CD8-positive, alpha-beta memory T cell (primary cell): Measurements from ENCODE around the gene SMARCC1. TPM values are rescaled to one million over a fixed set of nuclear protein-coding genes. Genes with fewer than 3 reads are reported as not detected.
A peak's percentile ranks its signal among the peaks of the same experiment; 100 is the strongest.

Source experiments
- CTCF ChIA-PET: fragments of 350-600 bp; sonication (Branson Sonifier 250); formaldehyde crosslinking; loops from one replicate; lab custom pipeline; 2021; ENCODE audit warnings: antibody characterized with exemption; lab: Charles Lee
- POLR2A ChIA-PET: fragments of 350-600 bp; sonication (Branson Sonifier 250); formaldehyde crosslinking; loops from one replicate; lab custom pipeline; 2021; ENCODE audit warnings: antibody characterized with exemption; lab: Charles Lee
- DNase-seq, 5 donors: peaks; one replicate each; pipeline versions ENCODE4 v3.0.0 to v3.0.0-alpha.2; 2020 to 2022; ENCODE audit warnings: mixed read lengths in 1 of 5
- H3K27ac ChIP-seq: one replicate; pipeline ENCODE4 v1.7.0; 2013; ENCODE audit warnings: low read depth, mild to moderate bottlenecking, low read length, moderate library complexity
- H3K27me3 ChIP-seq: 2 replicates; pipeline ENCODE4 v1.7.0; 2013; ENCODE audit warnings: low read length, mild to moderate bottlenecking; ENCODE audit not compliant: insufficient read depth, poor library complexity, severe bottlenecking
- H3K36me3 ChIP-seq: 2 replicates; pipeline ENCODE4 v1.7.0; 2013; ENCODE audit warnings: mild to moderate bottlenecking, low read length, moderate library complexity; ENCODE audit not compliant: insufficient read depth
- H3K4me1 ChIP-seq: 2 replicates; pipeline ENCODE4 v1.7.0; 2013; ENCODE audit warnings: mild to moderate bottlenecking, low read length, moderate library complexity; ENCODE audit not compliant: insufficient read depth
- H3K4me3 ChIP-seq: 2 replicates; pipeline ENCODE4 v1.7.0; 2013; ENCODE audit warnings: mild to moderate bottlenecking, low read length
- H3K9me3 ChIP-seq: 2 replicates; pipeline ENCODE4 v1.7.0; 2013; ENCODE audit warnings: mild to moderate bottlenecking, low read length
- H3K27ac Mint-ChIP-seq, 8 donors: one replicate each; pipeline ENCODE4 v1.8.0; 2020 to 2021; ENCODE audit warnings: mixed read lengths in 8 of 8, mild to moderate bottlenecking in 6 of 8, inconsistent platforms in 3 of 8, moderate library complexity in 3 of 8
- H3K27me3 Mint-ChIP-seq, 2 donors: one replicate each; pipeline ENCODE4 v1.8.0; 2020 to 2021; ENCODE audit warnings: mixed read lengths in 2 of 2, mild to moderate bottlenecking in 1 of 2, moderate library complexity in 1 of 2
- H3K36me3 Mint-ChIP-seq, 3 donors: one replicate each; pipeline ENCODE4 v1.8.0; 2020 to 2021; ENCODE audit warnings: mixed read lengths in 3 of 3, inconsistent platforms in 1 of 3, mild to moderate bottlenecking in 1 of 3
- H3K4me1 Mint-ChIP-seq, 3 donors: one replicate each; pipeline ENCODE4 v1.8.0; 2020 to 2021; ENCODE audit warnings: mixed read lengths in 3 of 3, inconsistent platforms in 1 of 3, mild to moderate bottlenecking in 1 of 3
- H3K4me3 Mint-ChIP-seq, 7 donors: one replicate each; pipeline ENCODE4 v1.8.0; 2020 to 2021; ENCODE audit warnings: mixed read lengths in 7 of 7, mild to moderate bottlenecking in 6 of 7, moderate library complexity in 4 of 7, inconsistent platforms in 2 of 7
- H3K9me3 Mint-ChIP-seq, 5 donors: one replicate each; pipeline ENCODE4 v1.8.0; 2020 to 2022; ENCODE audit warnings: mixed read lengths in 5 of 5, mild to moderate bottlenecking in 3 of 5, moderate library complexity in 2 of 5, inconsistent platforms in 1 of 5
- polyA plus RNA-seq: library from polyadenylated mRNA; unstranded; fragments of 300-500 nt; fragmentation: Illumina TruSeq; gene quantifications from one replicate; pipeline ENCODE4 v1.2.3, GENCODE V29; 2021
- total RNA-seq, 2 experiments: library from RNA; stranded (reverse); gene quantifications; one replicate each; pipeline ENCODE4 v1.2.3, GENCODE V29; 2021

Gene SMARCC1
- total and polyA plus RNA-seq, 3 experiments from 2014 or later, result 54.6 to 107 (median 100) TPM

GRCh38 chr3:47782446-47783308 lies 984 bp upstream of the SMARCC1 start:
- CTCF ChIA-PET, result no interaction called here
- Histone ChIP-seq H3K27ac (peak overlapping the region; percentile 90), H3K4me1 (peaks cover 35% of the 10 kb centered on the region), H3K4me3 (peak overlapping the region; percentile 64), H3K36me3 (no peaks in the 10 kb centered on the region), H3K27me3 (no peaks in the 10 kb centered on the region), H3K9me3 (no peaks in the 10 kb centered on the region)
- H3K4me1 Mint-ChIP-seq, result peaks cover 26 to 35% (median 32%) of the 10 kb centered on the region in 3 donors
- DNase-seq, result no peak
- peaks cover 0 to 12% (median 0%) of the 10 kb centered on the region in 3 donors for H3K36me3 Mint-ChIP-seq
- POLR2A ChIA-PET, result no interaction called here
- no peaks in the 10 kb centered on the region for H3K9me3 Mint-ChIP-seq
- no peaks in the 10 kb centered on the region for H3K27me3 Mint-ChIP-seq
- H3K27ac Mint-ChIP-seq, result peak overlapping the region; percentile 93 to 99 (median 97)
- H3K4me3 Mint-ChIP-seq, result peak overlapping the region; percentile 87 to 96 (median 93)

- Histone ChIP-seq H3K4me1 (peaks cover 40% of the 10 kb centered on the region), H3K27me3 (no peaks in the 10 kb centered on the region), H3K27ac (peak overlapping the region; percentile 90), H3K36me3 (no peaks in the 10 kb centered on the region), H3K9me3 (no peaks in the 10 kb centered on the region), H3K4me3 (peak overlapping the region; percentile 64)
- no peaks in the 10 kb centered on the region for H3K9me3 Mint-ChIP-seq
- H3K36me3 Mint-ChIP-seq, result peaks cover 0 to 12% (median 0%) of the 10 kb centered on the region in 3 donors
- DNase-seq, result peak; percentile 59 to 74 (median 66)
- H3K27ac Mint-ChIP-seq, result peak overlapping the region; percentile 86 to 96 (median 93)
- H3K4me3 Mint-ChIP-seq, result peak overlapping the region; percentile 91 to 97 (median 95)
- ChIA-PET CTCF (interaction anchor here (1.1 kb wide), 1 partner anchor 264 kb away, joined by 3 read pairs; no protein-coding TSS in a partner anchor), POLR2A (interaction anchor here (0.7 to 1.4 kb wide), 4 partner anchors 44 to 400 kb away, joined by 3 to 5 read pairs (median 4); partner anchors contain the start of genes ELP6 and PTPN23)
- no peaks in the 10 kb centered on the region for H3K27me3 Mint-ChIP-seq
- peaks cover 26 to 40% (median 32%) of the 10 kb centered on the region in 3 donors for H3K4me1 Mint-ChIP-seq
Measured at GRCh38 chr3:47780741-47781684, 680 bp downstream of the SMARCC1 start.

GRCh38 chr3:47778746-47779145 lies 2.9 kb downstream of the SMARCC1 start:
- Histone ChIP-seq H3K4me3 (no peak overlapping the region), H3K27me3 (no peaks in the 10 kb centered on the region), H3K4me1 (peaks cover 41% of the 10 kb centered on the region), H3K9me3 (no peaks in the 10 kb centered on the region), H3K36me3 (no peaks in the 10 kb centered on the region), H3K27ac (no peak overlapping the region)
- peaks cover 34 to 55% (median 40%) of the 10 kb centered on the region in 3 donors for H3K4me1 Mint-ChIP-seq
- H3K4me3 Mint-ChIP-seq, result no peak overlapping the region
- CTCF ChIA-PET, result no interaction called here
- DNase-seq, result no peak
- POLR2A ChIA-PET, result no interaction called here
- no peaks in the 10 kb centered on the region for H3K9me3 Mint-ChIP-seq
- H3K27ac Mint-ChIP-seq, result peak overlapping the region in 1 of 8 donors; percentile 33
- peaks cover 0 to 3% of the 10 kb centered on the region in 2 donors for H3K27me3 Mint-ChIP-seq
- H3K36me3 Mint-ChIP-seq, result peaks cover 0 to 18% (median 0%) of the 10 kb centered on the region in 3 donors

GRCh38 chr3:47772788-47773187 lies 8.9 kb downstream of the SMARCC1 start:
- peaks cover 0 to 3% of the 10 kb centered on the region in 2 donors for H3K27me3 Mint-ChIP-seq
- H3K27ac Mint-ChIP-seq, result peak overlapping the region in 1 of 8 donors; percentile 55
- no peak overlapping the region for H3K4me3 Mint-ChIP-seq
- Histone ChIP-seq H3K4me1 (peaks cover 6% of the 10 kb centered on the region), H3K36me3 (no peaks in the 10 kb centered on the region), H3K27me3 (no peaks in the 10 kb centered on the region), H3K27ac (no peak overlapping the region), H3K9me3 (no peaks in the 10 kb centered on the region), H3K4me3 (no peak overlapping the region)
- H3K36me3 Mint-ChIP-seq, result peaks cover 4 to 39% (median 8%) of the 10 kb centered on the region in 3 donors
- DNase-seq, result no peak
- peaks cover 17 to 43% (median 23%) of the 10 kb centered on the region in 3 donors for H3K4me1 Mint-ChIP-seq
- ChIA-PET CTCF (interaction anchor here (0.8 kb wide), 1 partner anchor 16 kb away, joined by 3 read pairs; no protein-coding TSS in a partner anchor), POLR2A (no interaction called here)
- no peaks in the 10 kb centered on the region for H3K9me3 Mint-ChIP-seq

DNA sequence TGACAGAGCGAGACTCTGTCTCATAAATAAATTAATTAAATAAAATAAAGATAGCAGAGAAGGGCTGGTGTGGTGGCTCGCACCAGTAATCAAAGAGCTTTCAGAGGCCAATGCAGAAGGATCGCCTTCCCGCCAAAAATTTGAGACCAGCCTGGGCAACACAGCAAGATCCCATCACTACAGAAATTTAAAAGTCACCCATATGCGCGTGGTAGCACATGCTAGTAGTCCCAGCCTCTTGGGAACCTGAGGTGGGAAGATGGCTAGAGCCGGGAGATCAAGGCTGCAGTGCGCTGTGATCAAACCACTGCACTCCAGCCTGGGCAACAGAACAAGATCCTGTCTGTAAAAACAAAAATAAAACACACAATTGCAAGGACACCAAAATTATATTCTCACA lies 9.6 kb downstream of the SMARCC1 start:
- Mint-ChIP-seq H3K27ac (no peak overlapping the region), H3K27me3 (peaks cover 0 to 3% of the 10 kb centered on the region in 2 donors), H3K4me1 (peaks cover 17 to 43% (median 23%) of the 10 kb centered on the region in 3 donors), H3K4me3 (no peak overlapping the region), H3K9me3 (no peaks in the 10 kb centered on the region), H3K36me3 (peaks cover 4 to 40% (median 8%) of the 10 kb centered on the region in 3 donors)
- no peak overlapping the region for H3K27ac ChIP-seq
- no peaks in the 10 kb centered on the region for H3K9me3 ChIP-seq
- H3K27me3 ChIP-seq, result no peaks in the 10 kb centered on the region
- DNase-seq, result no peak
- peaks cover 6% of the 10 kb centered on the region for H3K4me1 ChIP-seq
- no peaks in the 10 kb centered on the region for H3K36me3 ChIP-seq
- no peak overlapping the region for H3K4me3 ChIP-seq
- ChIA-PET CTCF (interaction anchor here (0.8 kb wide), 1 partner anchor 17 kb away, joined by 3 read pairs; no protein-coding TSS in a partner anchor), POLR2A (no interaction called here)

DNA sequence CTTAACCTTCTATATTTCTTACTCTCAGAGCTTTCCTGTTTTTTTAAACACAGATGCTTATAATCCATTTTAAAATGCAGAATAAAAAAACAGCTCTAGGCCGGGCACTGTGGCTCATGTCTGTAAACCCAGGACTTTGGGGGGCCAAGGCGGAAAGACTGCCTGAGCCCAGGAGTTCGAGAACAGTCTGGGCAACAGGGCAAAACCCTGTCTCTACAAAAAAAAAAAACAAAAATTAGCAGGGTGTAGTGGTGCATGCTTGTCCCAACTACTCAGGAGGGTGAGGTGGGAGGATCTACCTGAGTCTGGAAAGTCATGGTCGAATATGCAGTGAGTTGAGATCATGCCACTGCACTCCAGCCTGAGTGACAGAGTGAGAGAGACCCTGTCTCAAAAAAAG lies 15.5 kb downstream of the SMARCC1 start:
- no peak for DNase-seq
- no peaks in the 10 kb centered on the region for H3K27me3 ChIP-seq
- no peaks in the 10 kb centered on the region for H3K4me1 ChIP-seq
- Mint-ChIP-seq H3K4me3 (no peak overlapping the region), H3K27me3 (no peaks in the 10 kb centered on the region), H3K4me1 (peaks cover 18 to 31% (median 24%) of the 10 kb centered on the region in 3 donors), H3K9me3 (no peaks in the 10 kb centered on the region), H3K36me3 (peaks cover 0 to 52% (median 7%) of the 10 kb centered on the region in 3 donors), H3K27ac (no peak overlapping the region)
- POLR2A ChIA-PET, result no interaction called here
- no peak overlapping the region for H3K4me3 ChIP-seq
- H3K36me3 ChIP-seq, result peaks cover 3% of the 10 kb centered on the region
- CTCF ChIA-PET, result no interaction called here
- no peaks in the 10 kb centered on the region for H3K9me3 ChIP-seq
- H3K27ac ChIP-seq, result no peak overlapping the region

- no peaks in the 10 kb centered on the region for H3K9me3 Mint-ChIP-seq
Measured at GRCh38 chr3:47762233-47762632, 19.5 kb downstream of the SMARCC1 start.

More at GRCh38 chr3:47762233-47762632, 19.5 kb downstream of the SMARCC1 start:
- Histone ChIP-seq H3K27me3 (no peaks in the 10 kb centered on the region), H3K9me3 (no peaks in the 10 kb centered on the region), H3K4me3 (no peak overlapping the region), H3K36me3 (peaks cover 3% of the 10 kb centered on the region), H3K4me1 (no peaks in the 10 kb centered on the region), H3K27ac (peak overlapping the region; percentile 46)
- CTCF ChIA-PET, result no interaction called here
- peak overlapping the region in 5 of 8 donors; percentile 39 to 85 (median 59) for H3K27ac Mint-ChIP-seq
- H3K4me1 Mint-ChIP-seq, result peaks cover 14 to 24% (median 18%) of the 10 kb centered on the region in 3 donors
- peaks cover 0 to 45% (median 4%) of the 10 kb centered on the region in 3 donors for H3K36me3 Mint-ChIP-seq
- no peak overlapping the region for H3K4me3 Mint-ChIP-seq
- no peaks in the 10 kb centered on the region for H3K27me3 Mint-ChIP-seq
- POLR2A ChIA-PET, result no interaction called here
- no peak for DNase-seq
